Measurements from ENCODE around the gene ACSL4. TPM values are rescaled to one million over a fixed set of nuclear protein-coding genes. Genes with fewer than 3 reads are reported as not detected.

The ACSL4 gene
- total RNA-seq, 1 donor from 2014 or later, result 64.0 TPM

DNA sequence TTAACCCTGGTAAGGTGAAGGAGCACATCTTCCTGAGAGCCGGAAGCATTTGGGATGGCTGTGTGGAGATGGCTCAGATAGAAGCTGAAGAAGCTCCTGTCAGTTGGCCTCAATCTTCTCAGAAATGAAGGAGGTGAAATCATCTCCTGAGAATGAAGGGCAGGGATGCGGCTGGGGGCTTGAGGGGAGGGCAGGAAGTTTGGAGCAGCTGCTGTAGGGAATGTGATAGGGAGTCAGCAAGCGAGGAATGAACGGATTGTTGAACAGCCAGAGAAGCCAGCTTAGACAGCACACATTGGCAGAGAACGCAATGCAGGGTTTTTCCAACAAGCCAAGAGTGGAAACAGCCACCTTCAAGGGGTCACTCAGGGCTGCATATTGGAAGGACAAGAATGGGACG lies 118.1 kb downstream of the ACSL4 start:
- DNase-seq (ENCODE audit: low spot score), result no peak

DNA sequence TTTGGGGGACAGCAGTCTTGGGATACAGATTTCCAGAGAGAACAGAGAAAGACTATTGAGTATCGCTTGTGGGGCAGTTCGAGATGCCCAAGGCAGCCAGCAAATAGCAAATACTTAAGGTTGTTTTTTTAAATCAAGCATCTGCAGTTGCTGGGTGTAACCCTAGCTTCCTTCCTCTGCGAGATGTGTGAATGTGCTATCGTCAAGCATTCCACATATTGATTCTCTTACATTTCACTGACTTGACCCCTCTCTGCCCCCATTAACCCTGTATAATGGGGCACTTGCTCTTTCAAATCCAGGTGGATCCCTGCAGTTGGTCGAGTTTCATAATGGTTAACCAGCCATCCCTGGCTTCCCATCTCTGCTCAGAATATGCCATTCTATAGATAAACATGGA lies 131.6 kb downstream of the ACSL4 start:
- DNase-seq (ENCODE audit: low spot score), result no peak

DNA sequence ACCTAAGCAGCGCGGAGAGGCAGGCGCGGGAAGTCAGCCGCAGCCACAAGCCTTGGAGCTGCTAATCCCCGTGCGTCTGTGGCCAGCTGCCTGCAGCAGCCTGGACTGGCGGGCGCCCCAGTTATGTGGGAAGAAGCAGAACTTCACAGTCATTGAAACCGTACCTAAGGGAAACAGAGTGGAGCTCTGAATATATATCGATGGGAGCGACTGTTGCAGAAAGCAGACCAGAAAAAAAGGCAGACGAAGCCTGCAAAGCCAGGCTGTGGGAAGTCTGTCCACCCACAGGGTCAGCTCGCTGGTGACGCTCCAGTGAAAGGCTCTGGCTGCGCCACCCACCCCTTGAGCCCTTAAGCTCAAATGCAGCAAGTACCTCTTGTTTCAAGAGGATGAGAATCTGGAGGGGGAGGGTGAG lies 132.8 kb downstream of the ACSL4 start:
- DNase-seq (ENCODE audit: low spot score), result peak; percentile 41

DNA sequence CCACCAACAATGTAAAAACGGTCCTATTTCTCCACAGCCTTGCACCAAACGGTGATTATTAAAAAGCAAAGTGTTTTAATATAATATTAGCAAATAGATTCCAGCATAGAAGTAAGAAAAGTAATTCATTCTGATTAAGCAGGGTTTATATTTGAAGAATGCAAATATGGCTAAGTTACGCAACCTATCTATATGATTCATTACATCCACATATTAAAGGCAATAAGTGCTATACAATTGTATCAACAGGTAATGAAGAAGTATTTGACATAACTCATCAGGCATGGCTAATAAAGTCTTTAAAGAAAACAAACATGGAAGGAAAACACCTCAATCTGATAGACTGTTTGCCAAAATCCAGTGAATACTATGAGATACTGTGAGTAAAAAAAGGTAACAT lies 137.0 kb downstream of the ACSL4 start:
- no peak for DNase-seq (ENCODE audit: low spot score)

Other genes with a start within 250 kb of the ACSL4 start
- 22.9 TPM for gene NXT2, start 196.4 kb downstream of the ACSL4 start, total RNA-seq (ENCODE audit: insufficient read depth, low replicate concordance)
- gene KCNE5, start 108.1 kb downstream of the ACSL4 start, total RNA-seq (ENCODE audit: insufficient read depth, low replicate concordance), result not detected

Measured in umbilical cord (tissue), 2 donors.